ENCODE data around the gene DIO3.
A peak's percentile ranks its signal among the peaks of the same experiment; 100 is the strongest.

DIO3 gene

DNA sequence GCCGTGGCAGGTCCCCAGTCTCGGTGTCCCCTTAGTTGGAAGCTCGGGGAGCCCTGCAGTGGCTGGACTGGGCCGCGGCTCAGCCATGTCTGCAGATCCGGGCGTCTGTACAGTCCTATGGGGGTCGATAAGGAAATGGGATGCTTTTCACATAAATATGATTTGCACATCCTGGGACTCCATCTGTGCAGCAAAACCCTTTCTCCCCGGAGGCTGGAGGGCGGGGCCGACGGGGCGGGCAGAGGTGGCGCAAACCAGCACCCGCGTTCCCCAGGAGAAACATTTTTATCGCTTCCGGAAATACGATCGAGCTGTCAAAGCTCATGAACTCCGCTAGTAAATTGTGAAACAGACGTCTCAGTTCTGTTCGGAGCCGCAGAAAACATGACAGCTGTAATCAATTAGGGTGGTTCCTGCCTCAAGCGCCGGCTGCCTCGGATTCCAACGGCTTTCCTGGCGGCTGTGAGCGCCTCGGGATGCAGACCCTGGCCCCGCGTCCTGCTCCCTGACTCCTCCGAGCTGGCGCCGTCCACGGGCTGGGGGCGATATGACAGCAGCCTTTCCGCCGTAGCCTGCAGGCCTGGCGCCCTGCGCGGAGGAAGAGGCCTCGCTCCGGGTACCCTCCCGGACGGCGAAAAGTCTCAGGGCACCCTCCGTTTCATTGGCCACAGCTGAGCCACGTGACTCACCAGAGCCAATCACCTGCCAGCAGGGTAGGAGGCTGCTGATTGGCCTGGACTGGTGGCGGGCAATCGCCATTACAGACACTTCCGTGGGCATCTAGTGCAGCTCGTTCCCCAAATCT, 23.0 kb downstream of the DIO3 start:
- no peak for DNase-seq

DNA sequence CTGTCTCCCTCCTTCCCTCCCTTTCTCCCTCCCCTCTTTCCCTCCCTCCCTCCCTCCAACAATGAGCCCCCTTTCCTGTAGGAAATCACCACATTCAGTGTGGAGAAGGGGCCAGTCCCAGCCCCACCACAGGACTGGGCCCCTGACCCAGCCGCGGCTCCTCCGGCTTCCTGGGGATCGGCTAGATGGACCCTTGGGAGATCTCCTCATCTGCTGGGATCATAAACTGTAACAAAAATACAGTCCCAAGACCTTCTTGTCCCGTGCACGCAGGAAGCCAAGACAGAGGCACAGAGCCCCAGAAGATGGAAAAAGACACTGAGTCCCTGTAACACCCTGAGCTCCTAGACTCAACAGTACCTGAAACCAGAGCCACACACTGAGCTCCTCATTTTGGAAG, 23.9 kb downstream of the DIO3 start:
- no peak for DNase-seq

DNA sequence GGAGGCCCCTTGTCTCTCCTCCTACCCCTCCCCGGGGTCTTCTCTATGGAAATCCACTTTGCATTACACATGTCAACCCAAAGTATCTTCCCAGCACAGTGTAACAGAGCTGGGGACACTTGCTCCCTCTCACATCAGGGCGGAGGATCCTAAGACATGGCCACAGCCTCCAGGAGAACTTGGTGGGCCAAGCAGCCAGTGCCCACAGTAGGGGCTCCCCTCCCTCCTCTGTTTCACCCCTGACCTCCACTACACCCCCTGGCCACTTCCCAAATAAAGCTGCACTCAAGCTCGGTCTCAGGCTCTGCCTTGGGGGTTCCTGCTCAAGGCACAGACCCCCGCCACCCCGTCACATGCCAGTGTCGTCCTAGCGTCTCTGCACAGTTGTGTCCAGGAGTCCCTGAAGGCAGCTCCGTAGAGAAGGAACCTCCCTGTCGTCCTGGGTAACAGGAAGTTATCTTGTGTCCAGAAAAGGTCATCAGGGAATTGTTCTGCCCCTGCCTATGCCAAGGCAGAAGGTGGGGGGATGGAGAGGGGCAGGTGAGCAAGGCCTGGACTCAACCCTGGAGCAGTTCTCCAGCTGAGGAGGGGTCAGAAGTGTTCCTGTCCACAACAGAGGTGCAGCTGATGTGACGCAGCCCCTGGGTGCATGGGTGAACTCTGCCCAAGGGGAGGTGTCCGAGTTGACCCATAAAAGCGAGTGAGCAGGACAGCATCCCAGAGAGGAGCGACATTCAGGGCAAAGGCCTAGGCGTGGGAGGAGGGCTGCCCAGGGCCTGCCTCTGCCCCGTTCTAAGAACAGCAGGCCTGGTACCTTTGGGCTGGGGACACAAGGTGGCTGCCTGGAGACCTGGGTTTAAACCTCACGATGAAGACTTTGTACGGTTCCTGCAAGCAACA, 25.5 kb downstream of the DIO3 start:
- DNase-seq = no peak

DNA sequence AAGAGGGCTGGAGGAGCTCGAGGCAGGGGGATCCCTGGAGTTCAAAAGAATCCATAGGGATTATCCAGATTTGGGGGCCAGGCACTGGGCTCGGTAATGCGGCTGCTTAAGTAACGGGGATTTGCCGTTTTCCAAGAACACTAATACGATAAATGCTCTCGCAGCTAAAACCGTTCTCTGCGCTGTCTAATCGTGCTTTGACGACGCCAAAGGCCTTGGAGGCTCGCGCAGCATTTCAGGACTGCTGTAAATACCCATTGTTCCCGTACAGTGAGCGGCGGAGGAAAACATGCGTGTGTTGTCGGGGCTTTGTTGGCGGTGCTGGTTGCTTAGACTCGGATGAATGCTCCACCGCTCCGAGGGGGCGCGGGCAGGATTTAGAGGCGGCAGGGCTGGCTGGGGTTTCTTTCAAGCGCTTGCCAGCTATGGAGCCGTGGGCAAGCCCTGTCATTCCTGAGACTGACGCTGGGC, 26.2 kb downstream of the DIO3 start:
- no peak for DNase-seq

DNA sequence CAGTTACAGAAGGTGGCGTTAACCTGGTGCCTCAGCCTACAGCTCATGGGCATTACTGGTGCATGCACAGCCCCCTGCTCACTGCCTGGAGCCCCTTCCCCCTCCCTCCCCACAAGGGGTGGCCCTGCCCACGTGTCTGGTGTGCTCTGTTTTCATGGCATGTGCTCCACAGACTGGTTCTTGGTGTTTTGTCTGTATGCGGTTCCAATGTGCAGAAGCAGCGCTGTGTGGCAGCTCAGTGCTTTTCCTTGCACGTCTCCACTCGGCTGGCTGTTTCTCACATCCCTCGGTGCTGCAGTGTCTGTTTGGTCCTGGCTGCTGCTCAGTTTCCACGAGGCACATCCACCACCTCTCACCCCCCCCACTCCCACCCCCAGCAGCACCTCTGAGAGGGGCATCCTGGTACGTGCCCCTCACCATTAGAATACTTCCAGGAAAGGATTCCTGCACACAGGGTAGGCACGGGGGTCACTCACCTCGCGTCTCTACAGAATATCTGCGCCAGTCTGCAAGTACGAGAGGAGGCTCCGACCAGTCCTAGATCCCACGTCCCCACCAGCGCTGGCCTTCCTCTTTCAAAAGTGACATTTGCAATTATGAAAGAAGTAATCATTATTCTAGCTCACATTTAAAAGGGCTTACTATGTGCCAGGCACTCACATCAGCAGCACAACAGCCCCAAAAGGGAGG, 27.1 kb downstream of the DIO3 start:
- no peak for DNase-seq

DNA sequence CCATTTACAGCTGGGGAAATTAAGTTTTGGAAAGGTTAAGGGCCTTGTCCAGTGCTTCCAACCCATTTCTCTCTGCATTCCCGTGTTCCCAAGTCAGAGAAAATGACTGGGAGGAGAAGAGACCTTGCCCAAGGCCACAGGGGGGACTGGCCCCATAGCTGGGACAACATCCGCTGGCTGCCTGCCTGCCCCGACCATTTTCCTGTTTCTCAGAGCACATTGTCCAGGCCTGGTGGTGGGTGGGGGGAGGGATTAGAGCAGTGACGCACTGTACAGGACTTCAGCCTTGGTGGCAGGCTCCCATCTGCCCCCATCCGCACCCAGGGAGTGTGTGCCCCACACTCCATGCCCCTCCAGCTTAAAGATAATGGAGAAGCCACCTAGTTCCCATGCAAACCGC, 27.7 kb downstream of the DIO3 start:
- DNase-seq = no peak

DNA sequence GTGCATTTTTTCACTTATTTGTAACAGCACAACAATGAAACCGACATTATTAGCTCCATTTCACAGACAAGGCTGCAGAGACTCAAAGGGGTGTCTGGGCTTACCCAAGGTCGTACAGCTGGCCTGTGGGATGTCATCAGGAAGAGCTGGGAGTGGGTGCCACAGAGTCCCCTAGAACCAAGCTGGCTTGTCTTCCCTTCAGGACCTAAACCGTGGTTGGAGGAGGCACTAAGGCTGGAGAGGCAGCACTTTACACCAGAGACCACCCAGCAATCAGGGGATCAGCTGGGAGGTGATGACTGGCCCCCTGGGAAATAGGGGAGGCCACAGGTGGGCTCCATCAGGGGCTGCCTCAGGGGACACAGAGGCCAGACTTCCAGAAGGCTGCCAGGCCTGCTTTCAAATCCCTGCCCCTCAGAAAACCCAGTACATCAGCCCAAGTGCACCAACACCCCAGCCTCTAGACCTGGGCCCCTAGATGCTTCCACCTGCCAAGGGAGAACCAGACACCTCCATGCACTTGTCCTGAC, 28.3 kb downstream of the DIO3 start:
- no peak for DNase-seq

DNA sequence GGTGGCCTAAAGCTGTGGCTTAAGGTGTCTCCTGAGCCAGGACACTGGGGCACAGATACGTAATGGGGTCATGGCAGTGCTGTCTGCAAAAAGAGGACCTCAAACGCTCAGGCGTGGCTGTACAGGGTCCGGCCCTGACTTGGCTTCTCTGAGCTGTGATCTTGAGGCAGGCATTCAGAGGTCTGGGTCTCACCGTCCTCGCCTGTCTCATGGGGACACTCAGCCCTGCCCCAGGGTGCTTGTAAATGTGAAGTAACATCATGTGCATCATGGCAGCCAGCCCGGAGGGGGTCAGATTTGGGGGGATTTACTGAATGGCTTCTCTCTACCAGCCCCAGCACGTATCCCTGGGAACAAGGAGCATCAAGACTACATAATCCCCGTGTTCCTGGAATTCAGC, 28.8 kb downstream of the DIO3 start:
- DNase-seq = no peak

DNA sequence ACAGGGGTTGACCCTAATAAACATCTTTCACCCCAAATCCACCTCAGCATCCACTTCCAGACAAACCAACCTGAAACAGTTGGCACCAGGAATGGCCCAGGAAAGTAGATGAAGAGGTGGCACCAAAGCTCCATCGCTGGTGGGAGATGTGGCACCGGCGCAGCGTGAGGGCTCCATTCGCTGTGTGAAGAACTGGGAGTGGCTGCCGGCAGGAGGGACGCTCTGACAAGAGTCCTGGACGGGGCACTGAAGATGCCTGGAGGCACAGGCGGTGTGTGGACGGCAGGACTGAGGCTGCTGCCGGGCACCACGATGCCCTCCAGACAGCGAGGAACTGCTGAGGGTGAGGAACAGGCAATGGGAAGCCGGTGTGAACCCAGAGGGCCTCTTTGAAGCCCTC, 29.3 kb downstream of the DIO3 start:
- no peak for DNase-seq

DNA sequence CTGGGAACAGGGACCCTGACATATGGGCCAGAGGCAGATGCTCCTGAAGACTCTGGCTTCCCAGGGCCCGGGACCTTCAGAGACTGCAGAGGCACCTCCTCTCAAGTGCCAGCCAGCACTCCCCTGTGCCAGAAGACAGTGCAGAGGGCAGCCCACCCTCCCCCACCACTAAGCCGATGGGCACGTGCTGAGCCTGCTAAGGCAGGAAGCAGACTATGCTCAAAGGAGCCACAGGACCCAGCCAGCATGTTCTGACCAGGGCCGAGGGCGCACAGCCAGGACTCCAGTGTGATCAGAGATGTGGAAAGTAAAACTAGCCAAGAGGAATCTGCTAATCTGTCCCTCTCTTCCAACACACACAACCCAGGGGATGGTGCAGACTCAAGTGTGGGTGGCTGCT, 29.8 kb downstream of the DIO3 start:
- DNase-seq = no peak

DNA sequence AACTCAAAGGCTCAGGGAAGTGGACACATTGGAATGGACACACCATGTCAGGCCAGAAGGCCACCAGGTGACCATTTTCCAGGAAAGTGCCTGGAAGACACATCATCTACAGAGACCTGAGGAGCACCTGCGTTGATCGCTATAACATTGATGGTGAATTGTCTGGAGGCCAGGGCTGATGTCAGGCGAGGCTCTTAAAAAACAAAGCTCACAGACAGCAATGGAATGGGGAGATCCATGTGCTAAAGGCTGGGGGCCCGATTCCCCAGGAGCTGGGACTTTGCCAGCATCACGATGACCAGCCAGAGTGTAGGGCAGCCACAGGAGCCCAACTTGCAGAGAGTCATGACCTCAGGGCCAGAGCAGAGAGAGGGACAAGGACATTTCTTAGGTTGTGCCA, 30.3 kb downstream of the DIO3 start:
- DNase-seq = no peak

DNA sequence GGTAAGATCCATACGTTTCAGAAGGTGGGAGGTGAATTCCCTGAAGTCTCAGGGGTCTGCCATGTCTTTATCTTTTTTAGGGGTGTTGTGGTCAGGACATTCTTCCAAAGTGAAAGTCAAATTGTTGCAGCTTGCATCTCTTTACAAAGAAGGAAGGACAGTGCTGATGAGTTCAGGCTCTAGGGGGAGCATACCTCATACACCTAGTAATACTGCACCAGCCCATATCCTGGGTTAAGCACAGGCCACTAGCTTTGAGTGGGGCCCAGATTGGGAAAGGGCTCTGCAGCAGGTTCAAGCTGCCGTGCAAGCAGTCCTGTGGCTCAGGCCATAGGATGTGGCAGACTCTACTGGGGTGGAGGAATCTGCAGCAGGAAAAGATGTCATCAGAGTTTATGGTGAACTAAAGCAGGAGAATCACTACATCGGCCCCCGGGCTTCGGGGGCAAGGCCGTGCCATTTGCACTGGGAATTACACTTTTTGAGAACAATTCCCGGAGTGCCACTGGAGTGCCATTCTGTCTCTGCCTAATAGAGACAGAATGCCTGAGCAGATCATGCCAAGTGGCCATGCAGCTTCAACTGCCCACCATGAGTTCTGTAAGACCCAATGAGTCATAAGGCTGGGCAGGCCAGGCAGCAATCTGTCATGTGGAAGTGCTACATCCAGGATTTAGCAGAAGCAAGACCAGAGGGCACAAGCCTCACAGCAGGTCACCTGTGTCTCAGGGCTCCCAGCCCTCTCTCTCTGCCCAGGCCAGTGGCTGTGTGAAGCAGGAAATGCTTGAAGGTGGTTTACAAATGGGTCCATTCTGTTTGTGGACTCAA, 32.3 kb downstream of the DIO3 start:
- no peak for DNase-seq

DNA sequence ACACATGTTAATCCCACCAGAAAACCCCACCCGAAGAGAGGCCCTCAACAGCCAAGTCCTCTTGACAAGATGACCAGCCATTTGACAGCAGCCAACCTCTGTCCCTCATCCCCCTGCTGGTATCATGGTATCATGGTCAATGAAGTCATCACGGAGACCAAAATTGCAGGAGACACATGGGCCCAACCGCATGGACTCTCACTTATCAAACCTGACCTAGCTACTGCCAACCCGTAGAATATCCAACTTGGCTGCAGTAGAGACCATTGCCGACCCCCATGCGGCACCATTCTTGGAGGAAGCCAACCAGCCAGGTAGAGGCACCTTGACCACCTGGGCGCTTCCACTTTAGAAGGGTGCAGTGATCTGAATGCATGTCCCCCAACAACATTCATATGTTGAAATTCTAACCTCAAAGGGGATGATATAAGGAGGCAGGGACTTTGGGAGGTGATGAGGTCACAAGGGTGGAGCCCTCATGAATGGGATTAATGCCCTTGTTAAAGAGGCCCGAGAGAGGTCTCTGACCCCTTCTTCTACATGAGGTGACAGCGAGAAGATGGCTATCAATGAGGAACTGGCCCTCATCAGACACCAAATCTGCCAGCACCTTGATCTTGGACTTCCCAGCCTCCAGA, 33.3 kb downstream of the DIO3 start:
- no peak for DNase-seq

DNA sequence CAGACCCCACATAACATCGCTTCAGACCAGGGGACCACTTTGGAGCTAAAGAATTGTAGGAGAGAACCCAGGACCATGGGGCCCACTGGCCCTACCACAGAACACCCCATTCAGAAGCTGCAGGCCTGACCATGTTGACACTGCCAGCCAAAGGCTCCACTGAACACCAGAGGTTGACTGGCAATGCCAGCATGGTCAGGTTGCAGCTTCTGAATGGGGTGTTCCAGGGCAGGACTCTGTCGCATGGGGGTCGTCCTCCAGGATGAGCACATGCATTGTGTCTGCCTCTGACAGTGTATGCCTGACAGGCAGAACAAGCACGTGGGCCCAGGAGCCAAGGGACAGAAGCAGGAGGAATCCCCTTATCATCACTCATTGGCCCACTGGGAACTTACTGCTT, 34.1 kb downstream of the DIO3 start:
- DNase-seq = no peak

DNA sequence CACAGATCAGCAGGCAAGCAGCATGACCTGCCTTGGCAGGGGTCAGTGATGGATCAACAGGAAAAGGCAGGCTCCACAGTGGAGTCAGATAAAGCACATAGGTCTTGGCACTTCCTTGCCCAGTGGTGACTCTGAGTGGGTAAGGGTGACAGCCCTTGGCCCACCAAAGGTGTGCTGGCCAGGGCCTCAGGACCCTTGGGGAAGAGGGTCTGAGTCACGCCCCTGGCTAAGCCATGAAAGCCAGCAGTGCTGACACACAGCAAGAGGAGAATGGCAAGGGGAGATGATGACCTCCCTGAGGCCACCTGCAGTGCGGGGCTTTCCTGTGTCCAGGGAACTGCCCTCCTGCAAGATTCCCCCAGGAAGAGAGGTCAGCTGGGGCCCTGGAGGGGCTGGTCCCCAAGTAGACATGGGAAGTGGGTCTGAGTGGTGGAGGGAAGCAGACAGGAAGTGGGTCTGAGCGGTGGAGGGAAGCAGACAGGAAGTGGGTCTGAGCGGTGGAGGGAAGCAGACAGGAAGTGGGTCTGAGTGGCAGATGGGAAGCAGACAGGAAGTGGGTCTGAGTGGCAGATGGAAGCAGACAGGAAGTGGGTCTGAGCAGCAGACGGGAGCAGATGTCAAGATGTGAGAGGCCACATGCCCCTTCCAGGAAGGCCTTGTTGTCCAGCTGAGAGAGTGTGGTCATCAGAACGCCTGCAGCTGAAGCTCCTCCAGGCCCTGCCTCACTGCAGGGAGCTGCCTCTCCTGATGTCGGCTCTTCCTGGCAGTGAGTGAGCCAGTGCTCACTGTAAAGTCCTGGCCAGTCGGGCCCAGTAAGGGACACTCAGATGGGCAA, 34.8 kb downstream of the DIO3 start:
- DNase-seq = peak; percentile 26

DNA sequence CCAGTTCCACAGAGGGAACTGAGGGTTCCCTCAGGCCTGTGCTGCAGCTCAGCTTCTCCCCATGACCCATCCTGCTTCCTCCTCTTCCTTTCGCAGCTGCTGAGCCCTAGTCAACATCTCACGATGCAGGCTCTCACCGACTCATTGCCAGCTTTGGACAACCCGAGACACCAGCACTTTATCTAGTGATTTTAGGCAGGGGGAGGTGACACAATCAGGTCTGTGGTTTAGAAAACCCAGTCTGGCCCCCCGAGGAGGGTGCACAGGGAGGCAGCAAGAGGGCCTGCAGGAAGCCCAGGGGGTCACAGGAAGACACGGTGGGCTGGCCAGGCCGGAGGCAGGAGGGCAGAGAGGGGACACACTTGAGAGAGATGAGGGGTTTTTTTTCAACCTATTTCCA, 35.4 kb downstream of the DIO3 start:
- no peak for DNase-seq

DNA sequence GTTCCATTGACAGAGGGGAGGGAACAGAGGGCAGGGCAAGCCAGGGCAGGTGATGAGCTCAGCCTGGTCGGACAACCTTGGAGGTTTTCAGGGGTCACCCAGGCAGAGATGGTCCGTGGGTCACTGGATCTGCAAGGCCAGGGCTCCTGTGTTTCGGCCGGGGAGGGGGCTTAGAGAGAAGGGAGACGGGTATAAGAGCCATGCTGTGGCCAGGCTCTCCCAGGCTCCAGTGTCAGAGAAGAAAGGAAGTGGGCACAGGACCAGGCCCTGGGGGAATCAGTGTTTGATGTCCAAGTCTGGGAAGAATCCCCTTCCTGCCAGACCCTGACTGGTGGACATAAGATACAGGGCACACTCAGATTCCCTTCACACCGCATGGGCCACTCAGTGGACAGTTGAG, 36.9 kb downstream of the DIO3 start:
- DNase-seq = no peak

DNA sequence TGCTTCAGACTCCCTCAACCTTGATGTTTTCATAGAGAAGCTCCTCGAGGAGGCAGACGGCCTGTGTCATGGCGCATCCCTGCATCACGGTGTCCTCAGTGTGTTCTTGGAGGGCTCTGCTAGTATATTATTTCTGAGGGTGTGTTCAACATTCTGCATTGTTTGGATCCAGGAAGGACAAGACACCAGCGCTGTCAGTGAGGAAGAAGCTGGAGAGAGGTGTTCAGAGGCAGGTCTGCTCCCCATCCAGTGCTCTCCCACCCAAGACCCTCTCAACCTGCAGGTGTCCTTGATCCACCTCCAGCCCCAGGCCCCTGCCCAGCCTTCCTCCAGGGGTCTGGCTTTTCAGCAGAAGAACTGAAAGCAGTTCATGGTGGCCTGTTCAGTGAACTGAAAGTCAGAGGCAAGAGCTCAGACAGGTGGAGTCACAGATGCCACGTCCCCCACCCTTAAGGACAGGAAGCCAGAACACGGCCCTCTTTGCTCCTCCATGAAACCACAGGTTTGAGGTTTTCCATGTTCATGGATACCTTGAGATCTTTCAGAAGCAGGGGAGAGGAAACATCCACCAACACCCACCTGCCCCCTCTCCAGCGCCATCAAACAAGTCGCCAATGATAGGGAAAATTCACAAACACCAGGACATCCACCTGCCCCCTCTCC, 37.4 kb downstream of the DIO3 start:
- no peak for DNase-seq

DNA sequence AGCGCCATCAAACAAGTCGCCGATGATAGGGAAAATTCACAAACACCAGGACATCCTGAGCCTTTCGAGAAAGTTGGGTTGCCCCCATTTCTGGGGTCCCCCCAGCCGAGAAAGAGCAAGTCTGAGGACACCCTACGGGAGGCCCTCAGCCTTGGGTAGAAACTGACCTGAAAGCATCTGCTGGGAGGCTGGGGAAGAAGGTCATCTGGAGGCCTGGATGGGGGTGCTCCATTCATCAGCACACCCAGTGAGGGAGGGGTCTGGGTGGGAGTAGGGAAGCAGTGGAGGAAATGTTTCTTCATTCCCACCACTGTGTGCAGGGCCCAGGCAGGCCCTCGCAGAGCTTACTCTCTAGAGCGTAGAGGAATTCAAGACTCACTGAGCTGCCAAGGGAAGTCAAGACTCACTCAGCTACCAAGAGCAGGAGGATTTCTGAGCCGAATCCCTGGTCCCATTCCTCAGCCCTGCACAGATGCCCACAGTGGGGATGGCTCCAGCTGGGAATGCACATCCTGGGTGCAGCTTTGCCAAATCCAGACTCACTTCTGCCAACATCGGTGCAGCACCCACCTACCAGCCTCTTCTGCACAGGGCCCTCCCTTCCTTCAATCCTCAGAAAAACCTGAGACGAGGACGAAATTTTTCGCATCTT, 38.1 kb downstream of the DIO3 start:
- no peak for DNase-seq
